ENCODE results near the gene SPACA6. TPM values are rescaled to one million over a fixed set of nuclear protein-coding genes. Genes with fewer than 3 reads are reported as not detected.

The SPACA6 gene
- total and polyA plus RNA-seq, 8 donors: 13.5 to 27.3 (median 20.1) TPM

- Histone ChIP-seq H3K27me3 (peaks cover 0 to 45% of the 10 kb centered on the region in 2 donors), H3K4me3 (peak overlapping the region; percentile 69 to 84), H3K9me3 (no peaks in the 10 kb centered on the region), H3K27ac (peak overlapping the region; percentile 78 to 91), H3K4me1 (peaks cover 11 to 47% of the 10 kb centered on the region in 2 donors), H3K36me3 (peaks cover 0 to 36% of the 10 kb centered on the region in 2 donors)
- no peak for TF ChIP-seq CTCF (IDR thresholded peaks at IDR 0.05)
- ATAC-seq (no peak), DNase-seq (no peak)
- intact Hi-C loops (cut with DNase I): no loop called here
Observed at GRCh38 chr19:51691074-51691583, 2.0 kb upstream of the SPACA6 start.

- ATAC-seq: no peak
- H3K27ac ChIP-seq: peak overlapping the region; percentile 78 to 91
- intact Hi-C loops (cut with DNase I): no loop called here
Observed at GRCh38 chr19:51691584-51692428, 1.3 kb upstream of the SPACA6 start.

GRCh38 chr19:51692468-51692867, 662 bp upstream of the SPACA6 start:
- ATAC-seq: no peak
- Histone ChIP-seq H3K27ac (no peak overlapping the region), H3K4me1 (peaks cover 10 to 44% of the 10 kb centered on the region in 2 donors), H3K4me3 (peak overlapping the region in 1 of 2 donors; percentile 69), H3K9me3 (no peaks in the 10 kb centered on the region), H3K27me3 (peaks cover 0 to 37% of the 10 kb centered on the region in 2 donors), H3K36me3 (peaks cover 0 to 49% of the 10 kb centered on the region in 2 donors)
- DNase-seq: no peak
- intact Hi-C loops (cut with DNase I): no loop called here
- TF ChIP-seq CTCF (IDR thresholded peaks at IDR 0.05): no peak

More at GRCh38 chr19:51691584-51692428, 1.3 kb upstream of the SPACA6 start:
- Histone ChIP-seq H3K36me3 (peaks cover 0 to 42% of the 10 kb centered on the region in 2 donors), H3K27me3 (peaks cover 0 to 44% of the 10 kb centered on the region in 2 donors), H3K4me3 (peak overlapping the region; percentile 69 to 84), H3K9me3 (no peaks in the 10 kb centered on the region), H3K4me1 (peaks cover 11 to 47% of the 10 kb centered on the region in 2 donors)
- peak in 1 of 4 donors; percentile 19 for DNase-seq
- TF ChIP-seq CTCF (IDR thresholded peaks at IDR 0.05): no peak

DNA sequence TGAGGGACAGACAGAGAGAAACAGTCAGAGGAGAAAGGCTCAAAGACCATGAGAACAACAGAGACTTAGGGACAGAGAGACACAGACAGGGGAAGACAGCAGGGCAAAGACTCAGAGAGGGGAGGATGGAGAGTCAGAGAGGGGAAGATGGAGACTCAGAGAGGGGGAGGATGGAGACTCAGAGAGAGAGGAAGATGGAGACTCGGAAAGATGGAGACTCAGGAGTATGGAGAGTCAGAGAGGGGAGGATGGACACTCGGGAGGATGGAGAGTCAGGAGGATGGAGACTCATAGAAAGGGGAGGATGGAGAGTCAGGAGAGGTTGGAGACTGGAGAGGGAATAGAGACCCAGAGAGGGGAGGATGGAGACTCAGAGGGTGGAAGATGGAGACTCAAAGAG, 689 bp downstream of the SPACA6 start:
- no peak for TF ChIP-seq CTCF (IDR thresholded peaks at IDR 0.05)
- Histone ChIP-seq H3K4me1 (peaks cover 5 to 32% of the 10 kb centered on the region in 2 donors), H3K27me3 (peaks cover 0 to 24% of the 10 kb centered on the region in 2 donors), H3K4me3 (no peak overlapping the region), H3K9me3 (no peaks in the 10 kb centered on the region), H3K27ac (no peak overlapping the region), H3K36me3 (peaks cover 0 to 62% of the 10 kb centered on the region in 2 donors)
- DNase-seq (no peak), ATAC-seq (no peak)
- intact Hi-C loops (cut with DNase I): no loop called here

Measured in left lung (tissue), 10 donors.